IMR-90 (cell line): ENCODE measurements around the gene ALLC.

ENCODE experiments used
- BHLHE40 ChIP-seq: fragments of 150-350 bp; IDR thresholded peaks from 2 replicates; pipeline ENCODE4 v1.6.1; 2016; ENCODE audit warnings: mild to moderate bottlenecking, low read depth, low read length
- CEBPB ChIP-seq: IDR thresholded peaks from 2 replicates; pipeline ENCODE4 v1.6.1; 2012; ENCODE audit warnings: low read depth, low read length, improper control_type of control experiment
- CHD1 ChIP-seq: IDR thresholded peaks from 2 replicates; pipeline ENCODE4 v1.6.1; 2012; ENCODE audit warnings: low read depth, low read length, improper control_type of control experiment
- CTCF ChIP-seq: conservative IDR thresholded peaks from 2 replicates; pipeline ENCODE4 v1.5.1; 2012; ENCODE audit warnings: mild to moderate bottlenecking, low read depth, low read length, improper control_type of control experiment
- ELK1 ChIP-seq: fragments of 150-350 bp; IDR thresholded peaks from 2 replicates; pipeline ENCODE4 v1.6.1; 2016; ENCODE audit warnings: low read depth, mild to moderate bottlenecking, low read length, moderate library complexity, borderline replicate concordance
- MAFK ChIP-seq: IDR thresholded peaks from 2 replicates; pipeline ENCODE4 v1.6.1; 2012; ENCODE audit warnings: low read depth, low read length, improper control_type of control experiment
- MAZ ChIP-seq: IDR thresholded peaks from 2 replicates; pipeline ENCODE4 v1.6.1; 2012; ENCODE audit warnings: low read depth, mild to moderate bottlenecking, low read length, improper control_type of control experiment, moderate library complexity, borderline replicate concordance
- MXI1 ChIP-seq: IDR thresholded peaks from 2 replicates; pipeline ENCODE4 v1.6.1; 2012; ENCODE audit warnings: low read depth, mild to moderate bottlenecking, low read length, moderate library complexity, borderline replicate concordance
- NFE2L2 ChIP-seq: fragments of 150-350 bp; IDR thresholded peaks from 2 replicates; pipeline ENCODE4 v1.6.1; 2016; ENCODE audit warnings: low read depth, mild to moderate bottlenecking, low read length
- POLR2A ChIP-seq: IDR thresholded peaks from 2 replicates; pipeline ENCODE4 v1.6.1; 2012; ENCODE audit warnings: mild to moderate bottlenecking, low read depth, low read length
- RAD21 ChIP-seq: IDR thresholded peaks from 2 replicates; pipeline ENCODE4 v1.6.1; 2012; ENCODE audit warnings: low read length, improper control_type of control experiment
- USF2 ChIP-seq: fragments of 150-350 bp; IDR thresholded peaks from 2 replicates; pipeline ENCODE4 v1.6.1; 2017; ENCODE audit warnings: mild to moderate bottlenecking, antibody characterized with exemption, low read length, low read depth

- TF ChIP-seq CTCF (no peak), ELK1 (no peak), POLR2A (no peak), MXI1 (no peak), CEBPB (no peak), BHLHE40 (no peak), NFE2L2 (no peak), MAZ (no peak), CHD1 (no peak), RAD21 (no peak), USF2 (no peak), MAFK (no peak)
Measured at GRCh38 chr2:3708576-3708975, 50.6 kb downstream of the ALLC start.
